ENCODE results near the gene NOD2. TPM values are rescaled to one million over a fixed set of nuclear protein-coding genes. Genes with fewer than 3 reads are reported as not detected.

The NOD2 gene
- total RNA-seq, 2 experiments from 2014 or later = 6.6 to 9.3 TPM

DNA sequence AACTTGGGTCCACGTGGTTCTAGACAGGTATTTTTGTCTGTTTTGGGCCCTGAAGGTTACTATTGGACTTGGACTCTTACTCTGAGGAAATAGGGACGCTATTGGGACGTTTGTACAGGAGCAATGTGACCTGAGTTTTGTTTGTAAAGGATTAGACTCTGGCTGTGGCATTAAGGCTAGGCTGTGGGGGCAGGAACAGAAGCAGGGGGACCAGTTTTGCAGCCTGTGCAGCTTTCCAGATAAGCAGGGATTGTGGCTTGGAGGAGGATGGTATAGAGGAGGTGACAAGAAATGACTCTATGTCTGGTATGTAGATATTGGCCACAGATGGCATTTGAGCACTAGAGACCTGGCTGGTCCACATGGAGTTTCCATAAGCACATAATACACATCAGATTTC lies 12.8 kb downstream of the NOD2 start:
- intact Hi-C loops (cut with DNase I, micrococcal nuclease) = loop anchor here in 1 of 2 experiments (5.0 kb wide), 1 partner anchor 34 kb away; no protein-coding TSS in a partner anchor
- CTCF ChIA-PET = no interaction called here
- H3K9me3 Mint-ChIP-seq (ENCODE audit: low read depth) = peaks cover 17% of the 10 kb centered on the region
- ATAC-seq = no peak
- no peaks in the 10 kb centered on the region for H3K27me3 Mint-ChIP-seq
- no peak for DNase-seq
- H3K4me3 Mint-ChIP-seq = no peak overlapping the region
- peaks cover 57% of the 10 kb centered on the region for H3K4me1 Mint-ChIP-seq
- H3K36me3 Mint-ChIP-seq (ENCODE audit: low read depth) = peaks cover 36% of the 10 kb centered on the region
- H3K27ac Mint-ChIP-seq = peak overlapping the region; percentile 16
- POLR2A ChIA-PET = no interaction called here

DNA sequence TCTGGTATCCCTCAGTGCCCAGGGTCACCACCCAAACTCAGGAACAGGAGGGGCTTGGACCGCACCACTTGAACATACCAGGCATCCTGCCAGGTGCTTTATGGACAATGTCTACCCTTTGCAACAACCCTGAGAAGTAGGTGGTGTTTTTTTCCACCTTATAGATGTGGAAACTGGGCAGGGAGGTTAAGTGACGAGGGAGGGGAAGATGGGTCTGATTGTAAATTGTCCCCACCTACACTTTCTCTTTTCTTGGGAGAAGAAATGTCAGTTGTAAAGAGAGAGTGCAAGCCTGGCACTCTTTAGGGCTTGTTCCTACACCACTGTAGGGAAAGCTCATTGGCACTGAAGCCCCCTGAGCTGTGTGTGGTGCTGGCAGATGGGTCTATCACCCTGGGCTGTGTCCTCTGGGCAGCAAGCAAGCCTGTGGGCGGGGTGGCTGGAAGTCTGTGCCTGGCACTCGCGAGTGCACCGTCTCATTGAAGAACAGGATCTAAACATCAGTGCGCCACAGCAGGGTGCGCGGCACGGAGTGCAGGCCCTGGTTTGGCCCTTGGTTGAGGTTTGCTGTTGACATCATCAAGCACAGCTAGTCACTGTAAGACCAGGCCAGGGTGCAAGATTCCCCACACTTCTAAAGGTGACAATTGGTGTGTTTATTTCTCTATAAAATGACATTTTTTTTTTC lies 15.1 kb downstream of the NOD2 start:
- intact Hi-C loops (cut with DNase I, micrococcal nuclease) = loop anchor here in 1 of 2 experiments (5.0 kb wide), 1 partner anchor 36 kb away; no protein-coding TSS in a partner anchor
- POLR2A ChIA-PET = interaction anchor here (0.6 to 1.7 kb wide), 4 partner anchors 8 to 33 kb away, joined by 3 to 9 read pairs (median 4); partner anchors contain the start of gene CYLD
- Mint-ChIP-seq H3K27me3 (no peaks in the 10 kb centered on the region), H3K4me3 (peak overlapping the region; percentile 47), H3K4me1 (peaks cover 50% of the 10 kb centered on the region), H3K36me3 (ENCODE audit: low read depth) (peaks cover 33% of the 10 kb centered on the region), H3K9me3 (ENCODE audit: low read depth) (peaks cover 17% of the 10 kb centered on the region), H3K27ac (peak overlapping the region; percentile 95)
- CTCF ChIA-PET = interaction anchor here (0.7 to 1.4 kb wide), 8 partner anchors 12 to 683 kb away, joined by 3 to 8 read pairs (median 4); partner anchors contain the start of genes CNEP1R1 and SNX20
- peak; percentile 89 for ATAC-seq
- DNase-seq = peak; percentile 71

DNA sequence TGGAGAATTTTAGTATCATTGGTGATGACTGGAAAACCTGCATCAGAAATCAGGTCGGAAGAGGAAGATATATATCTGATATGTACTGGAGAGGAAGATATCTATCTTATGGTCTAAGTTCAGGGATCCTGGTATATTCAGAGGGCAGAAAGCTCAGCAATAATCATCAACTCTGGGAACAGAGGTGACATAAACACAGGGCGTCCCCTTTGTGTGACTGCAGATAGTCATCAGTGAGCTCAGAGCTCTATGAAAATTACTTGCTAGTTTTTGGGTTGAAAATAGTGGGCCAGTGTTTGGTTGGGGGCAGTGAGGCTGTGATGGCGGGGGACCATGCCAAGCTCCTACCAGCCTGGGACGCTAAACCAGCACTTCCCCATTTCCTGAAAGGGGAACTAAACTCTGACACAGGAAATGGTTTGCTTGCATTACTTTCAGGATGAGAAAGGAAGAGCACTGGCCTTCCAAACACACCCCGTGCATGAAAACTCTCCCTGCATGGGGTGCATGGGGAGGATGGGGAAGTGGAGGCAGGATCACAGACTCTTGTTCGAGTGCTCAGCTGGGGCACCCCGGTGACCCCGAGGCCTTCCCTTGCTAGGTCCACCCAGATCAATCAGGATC lies 15.8 kb downstream of the NOD2 start:
- ATAC-seq (peak; percentile 56), DNase-seq (no peak)
- H3K4me1 Mint-ChIP-seq = peaks cover 51% of the 10 kb centered on the region

DNA sequence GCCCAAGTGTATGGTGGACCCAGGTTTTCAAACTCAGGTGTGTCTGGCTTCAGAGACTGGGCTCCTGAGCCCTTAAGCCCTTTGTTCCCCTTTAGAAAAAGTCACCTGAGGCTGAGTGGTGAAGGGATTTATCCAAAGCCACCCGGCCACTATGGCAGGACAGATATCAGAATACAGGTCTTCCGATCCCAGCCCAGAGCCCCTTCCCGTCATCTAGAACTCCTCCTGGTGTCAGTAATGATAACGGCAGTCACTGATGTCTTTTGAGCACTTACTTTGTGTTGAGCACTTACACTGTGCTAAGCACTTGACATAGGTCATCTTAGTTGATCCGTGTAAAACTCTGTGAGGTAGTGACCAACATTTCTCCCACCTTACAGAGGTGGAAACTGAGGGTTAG lies 16.6 kb downstream of the NOD2 start:
- intact Hi-C loops (cut with DNase I, micrococcal nuclease) = loop anchor here in 1 of 2 experiments (5.0 kb wide), 1 partner anchor 38 kb away; no protein-coding TSS in a partner anchor
- DNase-seq (no peak), ATAC-seq (no peak)
- CTCF ChIA-PET = interaction anchor here (1.2 to 1.4 kb wide), 2 partner anchors 13 to 29 kb away, joined by 4 read pairs; partner anchors contain the start of gene SNX20
- Mint-ChIP-seq H3K27ac (peak overlapping the region; percentile 55), H3K4me1 (peaks cover 58% of the 10 kb centered on the region), H3K9me3 (ENCODE audit: low read depth) (peaks cover 6% of the 10 kb centered on the region), H3K27me3 (no peaks in the 10 kb centered on the region), H3K36me3 (ENCODE audit: low read depth) (peaks cover 20% of the 10 kb centered on the region), H3K4me3 (no peak overlapping the region)
- POLR2A ChIA-PET = no interaction called here

More for the DNA sequence above, 15.8 kb downstream of the NOD2 start:
- Mint-ChIP-seq H3K4me3 (peak overlapping the region; percentile 47), H3K27ac (peak overlapping the region; percentile 95), H3K36me3 (ENCODE audit: low read depth) (peaks cover 26% of the 10 kb centered on the region), H3K27me3 (no peaks in the 10 kb centered on the region), H3K9me3 (ENCODE audit: low read depth) (peaks cover 11% of the 10 kb centered on the region)
- intact Hi-C loops (cut with DNase I, micrococcal nuclease) = loop anchor here in 1 of 2 experiments (5.0 kb wide), 1 partner anchor 37 kb away; no protein-coding TSS in a partner anchor
- ChIA-PET POLR2A (interaction anchor here (0.7 to 1.7 kb wide), 3 partner anchors 17 to 32 kb away, joined by 3 to 9 read pairs (median 5); partner anchors contain the start of gene CYLD), CTCF (interaction anchor here (0.5 to 1.4 kb wide), 9 partner anchors 12 to 684 kb away, joined by 3 to 8 read pairs (median 4); partner anchors contain the start of genes CNEP1R1 and SNX20)

DNA sequence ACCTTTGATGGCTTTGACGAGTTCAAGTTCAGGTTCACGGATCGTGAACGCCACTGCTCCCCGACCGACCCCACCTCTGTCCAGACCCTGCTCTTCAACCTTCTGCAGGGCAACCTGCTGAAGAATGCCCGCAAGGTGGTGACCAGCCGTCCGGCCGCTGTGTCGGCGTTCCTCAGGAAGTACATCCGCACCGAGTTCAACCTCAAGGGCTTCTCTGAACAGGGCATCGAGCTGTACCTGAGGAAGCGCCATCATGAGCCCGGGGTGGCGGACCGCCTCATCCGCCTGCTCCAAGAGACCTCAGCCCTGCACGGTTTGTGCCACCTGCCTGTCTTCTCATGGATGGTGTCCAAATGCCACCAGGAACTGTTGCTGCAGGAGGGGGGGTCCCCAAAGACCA lies 17.6 kb downstream of the NOD2 start:
- intact Hi-C loops (cut with DNase I, micrococcal nuclease) = no loop called here
- Mint-ChIP-seq H3K36me3 (ENCODE audit: low read depth) (peaks cover 11% of the 10 kb centered on the region), H3K27ac (no peak overlapping the region), H3K9me3 (ENCODE audit: low read depth) (peaks cover 3% of the 10 kb centered on the region), H3K27me3 (no peaks in the 10 kb centered on the region), H3K4me3 (no peak overlapping the region), H3K4me1 (peaks cover 50% of the 10 kb centered on the region)
- ATAC-seq (no peak), DNase-seq (no peak)
- ChIA-PET CTCF (interaction anchor here (0.9 kb wide), 1 partner anchor 15 kb away, joined by 4 read pairs; no protein-coding TSS in a partner anchor), POLR2A (no interaction called here)

DNA sequence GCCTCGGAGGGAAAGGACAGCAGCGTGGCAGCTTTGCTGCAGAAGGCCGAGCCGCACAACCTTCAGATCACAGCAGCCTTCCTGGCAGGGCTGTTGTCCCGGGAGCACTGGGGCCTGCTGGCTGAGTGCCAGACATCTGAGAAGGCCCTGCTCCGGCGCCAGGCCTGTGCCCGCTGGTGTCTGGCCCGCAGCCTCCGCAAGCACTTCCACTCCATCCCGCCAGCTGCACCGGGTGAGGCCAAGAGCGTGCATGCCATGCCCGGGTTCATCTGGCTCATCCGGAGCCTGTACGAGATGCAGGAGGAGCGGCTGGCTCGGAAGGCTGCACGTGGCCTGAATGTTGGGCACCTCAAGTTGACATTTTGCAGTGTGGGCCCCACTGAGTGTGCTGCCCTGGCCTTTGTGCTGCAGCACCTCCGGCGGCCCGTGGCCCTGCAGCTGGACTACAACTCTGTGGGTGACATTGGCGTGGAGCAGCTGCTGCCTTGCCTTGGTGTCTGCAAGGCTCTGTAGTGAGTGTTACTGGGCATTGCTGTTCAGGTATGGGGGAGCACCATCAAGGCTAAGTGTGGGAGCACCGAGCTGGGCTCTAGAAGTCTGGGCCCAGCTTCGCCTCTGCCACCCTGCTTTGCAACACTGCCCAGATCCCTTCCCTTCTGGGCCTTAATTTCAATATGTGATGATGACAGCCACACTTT lies 18.6 kb downstream of the NOD2 start:
- Mint-ChIP-seq H3K36me3 (ENCODE audit: low read depth) (peaks cover 8% of the 10 kb centered on the region), H3K9me3 (ENCODE audit: low read depth) (no peaks in the 10 kb centered on the region), H3K4me1 (peaks cover 50% of the 10 kb centered on the region), H3K27ac (no peak overlapping the region), H3K27me3 (no peaks in the 10 kb centered on the region), H3K4me3 (no peak overlapping the region)
- CTCF ChIA-PET = interaction anchor here (0.9 kb wide), 1 partner anchor 14 kb away, joined by 4 read pairs; no protein-coding TSS in a partner anchor
- DNase-seq = no peak
- intact Hi-C loops (cut with DNase I, micrococcal nuclease) = no loop called here
- ATAC-seq = no peak
- POLR2A ChIA-PET = no interaction called here

DNA sequence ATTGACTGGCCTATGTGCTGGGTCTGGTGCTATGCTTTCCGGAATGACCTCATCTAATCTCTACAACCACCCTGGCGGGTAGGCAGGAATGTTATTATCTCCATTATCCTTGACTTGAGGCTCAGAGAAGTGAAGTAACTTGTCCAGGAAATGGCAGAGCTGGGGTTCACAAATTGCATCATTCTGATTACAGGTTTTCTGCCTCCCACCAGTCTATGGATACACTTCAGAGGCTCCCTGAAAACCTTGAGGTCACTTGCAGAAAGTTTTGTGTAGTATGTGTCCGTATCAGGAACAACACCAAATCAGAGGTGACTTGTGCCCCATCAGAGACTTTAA lies 19.1 kb downstream of the NOD2 start:
- Mint-ChIP-seq H3K27ac (peak overlapping the region; percentile 40), H3K4me3 (no peak overlapping the region), H3K9me3 (ENCODE audit: low read depth) (no peaks in the 10 kb centered on the region), H3K27me3 (no peaks in the 10 kb centered on the region), H3K4me1 (peaks cover 50% of the 10 kb centered on the region), H3K36me3 (ENCODE audit: low read depth) (peaks cover 8% of the 10 kb centered on the region)
- ChIA-PET POLR2A (no interaction called here), CTCF (no interaction called here)
- no peak for ATAC-seq
- intact Hi-C loops (cut with DNase I, micrococcal nuclease) = no loop called here
- no peak for DNase-seq

DNA sequence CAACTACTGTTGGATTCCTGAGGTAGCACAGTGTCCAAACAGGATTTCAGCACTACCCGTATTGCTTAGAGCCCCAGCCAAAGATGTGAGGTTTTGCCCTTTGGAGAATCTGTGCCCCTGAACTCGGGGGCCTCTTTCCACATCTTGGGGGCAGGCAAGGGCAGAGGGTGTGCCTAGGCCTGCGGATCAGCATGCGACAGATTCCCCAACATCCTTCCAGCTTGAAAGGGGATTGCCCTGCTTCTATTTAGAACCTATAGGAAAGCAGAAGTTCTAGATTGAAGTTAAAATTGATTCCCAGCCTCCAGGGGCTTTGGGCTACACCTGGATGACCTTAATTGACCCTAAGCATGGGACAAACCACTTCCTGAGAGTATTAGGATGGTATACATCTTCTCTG lies 19.6 kb downstream of the NOD2 start:
- ATAC-seq (no peak), DNase-seq (no peak)
- no peak overlapping the region for H3K4me3 Mint-ChIP-seq
- intact Hi-C loops (cut with DNase I, micrococcal nuclease) = no loop called here
- CTCF ChIA-PET = no interaction called here
- no peak overlapping the region for H3K27ac Mint-ChIP-seq
- H3K9me3 Mint-ChIP-seq (ENCODE audit: low read depth) = no peaks in the 10 kb centered on the region
- H3K4me1 Mint-ChIP-seq = peaks cover 48% of the 10 kb centered on the region
- POLR2A ChIA-PET = no interaction called here
- H3K27me3 Mint-ChIP-seq = no peaks in the 10 kb centered on the region
- H3K36me3 Mint-ChIP-seq (ENCODE audit: low read depth) = peaks cover 8% of the 10 kb centered on the region

DNA sequence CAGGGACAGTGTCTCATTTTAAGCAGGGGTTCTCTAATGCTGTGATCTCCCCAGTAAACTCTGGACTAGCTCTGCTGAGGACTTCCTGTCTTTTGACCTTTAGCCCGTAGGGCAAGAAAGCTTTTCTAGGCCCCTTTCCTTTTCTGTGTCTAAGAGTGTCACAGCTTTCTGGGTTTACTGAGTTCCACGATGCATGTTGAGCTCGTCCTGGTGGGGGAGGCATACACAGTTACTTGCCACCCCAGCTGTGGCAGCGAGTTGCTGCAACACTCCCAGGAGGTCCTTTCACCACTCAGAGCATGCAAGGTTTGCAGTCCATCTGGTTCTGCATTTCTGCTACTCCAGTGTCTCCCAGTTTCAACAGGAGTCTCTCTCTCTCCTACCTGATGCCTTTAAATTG lies 23.7 kb downstream of the NOD2 start:
- Mint-ChIP-seq H3K36me3 (ENCODE audit: low read depth) (peaks cover 2% of the 10 kb centered on the region), H3K27ac (peak overlapping the region; percentile 38), H3K4me3 (no peak overlapping the region), H3K4me1 (peaks cover 40% of the 10 kb centered on the region), H3K27me3 (no peaks in the 10 kb centered on the region), H3K9me3 (ENCODE audit: low read depth) (no peaks in the 10 kb centered on the region)
- DNase-seq = no peak
- POLR2A ChIA-PET = no interaction called here
- intact Hi-C loops (cut with DNase I, micrococcal nuclease) = no loop called here
- no peak for ATAC-seq
- CTCF ChIA-PET = interaction anchor here (0.6 to 2.9 kb wide), 5 partner anchors 9 to 89 kb away, joined by 3 to 11 read pairs (median 3); partner anchors contain the start of gene SNX20

DNA sequence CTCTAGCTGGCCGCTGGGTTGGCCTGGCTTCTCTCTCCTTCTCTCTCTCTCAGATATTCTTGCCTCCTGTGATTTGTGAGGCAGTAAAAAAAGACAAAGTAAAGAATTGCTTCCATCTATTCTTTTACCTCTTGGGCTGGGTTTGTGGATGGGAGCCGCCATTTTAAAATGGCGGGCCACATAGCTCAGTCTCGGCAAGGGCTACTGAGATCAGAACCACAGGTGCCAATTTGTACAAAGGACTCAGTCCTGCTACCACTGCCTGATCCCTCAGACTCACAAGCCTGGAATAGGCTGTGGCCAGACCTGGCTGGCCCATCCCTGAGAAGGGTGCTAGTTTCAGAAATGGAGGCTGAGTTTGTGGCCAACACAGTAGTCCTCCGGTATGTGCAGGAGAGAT lies 24.1 kb downstream of the NOD2 start:
- peaks cover 2% of the 10 kb centered on the region for H3K36me3 Mint-ChIP-seq (ENCODE audit: low read depth)

DNA sequence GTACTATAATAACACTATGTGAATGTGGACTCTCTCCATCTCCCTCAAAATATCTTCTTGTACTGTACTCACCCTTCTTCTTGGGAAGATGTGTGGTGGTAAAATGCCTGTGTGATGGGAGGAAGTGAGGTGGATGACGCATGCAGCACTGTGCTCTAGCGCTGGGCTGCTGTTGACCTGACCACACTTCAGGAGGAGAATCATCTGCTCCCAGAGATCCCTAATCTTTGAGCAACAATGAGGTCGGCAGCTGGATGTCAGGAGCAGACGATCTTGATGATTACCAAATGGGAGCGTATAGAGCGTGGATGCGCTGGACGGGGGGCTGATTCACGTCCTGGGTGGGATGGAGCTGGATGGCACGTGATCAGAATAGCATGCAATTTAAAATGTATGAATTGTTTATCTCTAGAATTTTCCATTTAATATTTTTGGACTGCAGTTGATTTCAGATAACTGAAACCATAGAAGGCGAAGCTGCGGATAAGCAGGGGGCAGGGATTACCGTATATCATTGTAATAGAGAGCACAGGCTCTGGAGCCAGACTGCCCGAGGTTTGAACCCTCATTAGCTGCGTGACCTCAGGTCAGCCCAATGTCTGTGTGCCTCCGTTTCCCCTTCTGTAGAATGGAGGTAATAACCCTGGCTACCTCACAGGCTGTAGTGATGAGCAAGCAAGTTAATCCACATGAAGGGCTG lies 24.8 kb downstream of the NOD2 start:
- ChIA-PET POLR2A (no interaction called here), CTCF (interaction anchor here (0.9 to 2.9 kb wide), 3 partner anchors 12 to 88 kb away, joined by 3 to 11 read pairs (median 3); no protein-coding TSS in a partner anchor)
- Mint-ChIP-seq H3K4me1 (peaks cover 46% of the 10 kb centered on the region), H3K9me3 (ENCODE audit: low read depth) (peaks cover 1% of the 10 kb centered on the region), H3K27me3 (no peaks in the 10 kb centered on the region), H3K27ac (no peak overlapping the region), H3K4me3 (no peak overlapping the region), H3K36me3 (ENCODE audit: low read depth) (peaks cover 4% of the 10 kb centered on the region)
- no peak for DNase-seq
- no peak for ATAC-seq
- intact Hi-C loops (cut with DNase I, micrococcal nuclease) = no loop called here

More for the DNA sequence above, 24.1 kb downstream of the NOD2 start:
- intact Hi-C loops (cut with DNase I, micrococcal nuclease) = no loop called here
- H3K4me1 Mint-ChIP-seq = peaks cover 44% of the 10 kb centered on the region
- no peak overlapping the region for H3K27ac Mint-ChIP-seq
- POLR2A ChIA-PET = no interaction called here
- CTCF ChIA-PET = interaction anchor here (0.6 to 2.9 kb wide), 3 partner anchors 9 to 89 kb away, joined by 3 to 11 read pairs (median 3); no protein-coding TSS in a partner anchor
- no peak overlapping the region for H3K4me3 Mint-ChIP-seq
- no peaks in the 10 kb centered on the region for H3K9me3 Mint-ChIP-seq (ENCODE audit: low read depth)
- H3K27me3 Mint-ChIP-seq = no peaks in the 10 kb centered on the region
- DNase-seq (no peak), ATAC-seq (no peak)
